ENCODE measurements around the gene UXS1. TPM values are rescaled to one million over a fixed set of nuclear protein-coding genes. Genes with fewer than 3 reads are reported as not detected.

UXS1 gene
- total and polyA plus RNA-seq, 2 donors (not counting 1 experiment from before 2014, with no cell fraction given) = 20.3 to 44.8 TPM

GRCh38 chr2:106140913-106141312, 53.2 kb downstream of the UXS1 start:
- Histone ChIP-seq H3K9ac (ENCODE audit: low read length) (no peak overlapping the region), H4K20me1 (ENCODE audit: control insufficient read depth, insufficient read depth, low read length, poor library complexity, severe bottlenecking) (no peaks in the 10 kb centered on the region), H3K4me2 (replicated peaks; ENCODE audit: low read depth, low read length, poor library complexity, severe bottlenecking) (no peak overlapping the region), H3K79me2 (ENCODE audit: control insufficient read depth, insufficient read depth, low read length) (peaks cover 58% of the 10 kb centered on the region), H3K27ac (ENCODE audit: low read length in 2 of 2) (no peak overlapping the region), H3K4me1 (ENCODE audit: control insufficient read depth in 2 of 2, insufficient read depth in 2 of 2, low read length in 2 of 2) (peaks cover 3 to 4% of the 10 kb centered on the region in 2 donors), H3K36me3 (replicated peaks in 1 of 2; ENCODE audit: control extremely low read depth in 1 of 2, control insufficient read depth in 1 of 2, extremely low read depth in 1 of 2, insufficient read depth in 2 of 2, low read length in 1 of 2) (peaks cover 7 to 32% of the 10 kb centered on the region in 2 experiments), H3K4me3 (ENCODE audit: control extremely low read depth in 1 of 5, extremely low read depth in 1 of 5, insufficient read depth in 1 of 5, low read depth in 2 of 5, low read length in 4 of 5) (no peak overlapping the region), H3K27me3 (replicated peaks in 1 of 4; ENCODE audit: control extremely low read depth in 1 of 4, control insufficient read depth in 3 of 4, insufficient read depth in 4 of 4, low read length in 3 of 4) (no peaks in the 10 kb centered on the region), H3K9me3 (ENCODE audit: control extremely low read depth in 1 of 3, control insufficient read depth in 2 of 3, insufficient read depth in 1 of 3, low read length in 2 of 3) (no peaks in the 10 kb centered on the region), H2AFZ (ENCODE audit: insufficient read depth, low read depth, low read length, poor library complexity, severe bottlenecking) (no peak overlapping the region)
- Mint-ChIP-seq H3K27me3 (no peaks in the 10 kb centered on the region), H3K27ac (no peak overlapping the region), H3K4me1 (peaks cover 33% of the 10 kb centered on the region), H3K4me3 (no peak overlapping the region), H3K9me3 (ENCODE audit: insufficient read depth) (no peaks in the 10 kb centered on the region)
- TF ChIP-seq EZH2 (IDR thresholded peaks at IDR 0.05; ENCODE audit: borderline replicate concordance, insufficient read depth, low read depth, low read length, poor library complexity, severe bottlenecking) (no peak), CTCF (IDR thresholded peaks at IDR 0.05) (no peak)
- ChIA-PET CTCF (no interaction called here), POLR2A (interaction anchor here (0.6 kb wide), 1 partner anchor 282 kb away, joined by 5 read pairs; no protein-coding TSS in a partner anchor)
- intact Hi-C loops (cut with micrococcal nuclease) = no loop called here
- ATAC-seq (ENCODE audit: low read depth) (no peak), DNase-seq (no peak)
- no CpG with 5 or more reads among the region's 2 CpGs for WGBS (ENCODE audit: insufficient coverage)

- no peak overlapping the region for H2AFZ ChIP-seq (ENCODE audit: insufficient read depth, low read depth, low read length, poor library complexity, severe bottlenecking)
- Mint-ChIP-seq H3K9me3 (ENCODE audit: insufficient read depth) (no peaks in the 10 kb centered on the region), H3K4me3 (no peak overlapping the region), H3K27ac (no peak overlapping the region), H3K27me3 (no peaks in the 10 kb centered on the region), H3K4me1 (peaks cover 30% of the 10 kb centered on the region)
- H4K20me1 ChIP-seq (ENCODE audit: control insufficient read depth, insufficient read depth, low read length, poor library complexity, severe bottlenecking) = no peaks in the 10 kb centered on the region
- intact Hi-C loops (cut with micrococcal nuclease) = no loop called here
- H3K27me3 ChIP-seq (replicated peaks in 1 of 4; ENCODE audit: control extremely low read depth in 1 of 4, control insufficient read depth in 3 of 4, insufficient read depth in 4 of 4, low read length in 3 of 4) = no peaks in the 10 kb centered on the region
- H3K27ac ChIP-seq (ENCODE audit: low read length in 2 of 2) = no peak overlapping the region
- DNase-seq (no peak), ATAC-seq (ENCODE audit: low read depth) (no peak)
- ChIA-PET CTCF (no interaction called here), POLR2A (interaction anchor here (0.6 kb wide), 1 partner anchor 281 kb away, joined by 5 read pairs; no protein-coding TSS in a partner anchor)
- peaks cover 52% of the 10 kb centered on the region for H3K79me2 ChIP-seq (ENCODE audit: control insufficient read depth, insufficient read depth, low read length)
- H3K9ac ChIP-seq (ENCODE audit: low read length) = no peak overlapping the region
- peaks cover 1 to 3% of the 10 kb centered on the region in 2 donors for H3K4me1 ChIP-seq (ENCODE audit: control insufficient read depth in 2 of 2, insufficient read depth in 2 of 2, low read length in 2 of 2)
- H3K36me3 ChIP-seq (replicated peaks in 1 of 2; ENCODE audit: control extremely low read depth in 1 of 2, control insufficient read depth in 1 of 2, extremely low read depth in 1 of 2, insufficient read depth in 2 of 2, low read length in 1 of 2) = peaks cover 7 to 29% of the 10 kb centered on the region in 2 experiments
- no peak for TF ChIP-seq EZH2 (IDR thresholded peaks at IDR 0.05; ENCODE audit: borderline replicate concordance, insufficient read depth, low read depth, low read length, poor library complexity, severe bottlenecking)
- TF ChIP-seq CTCF (IDR thresholded peaks at IDR 0.05) = no peak
- H3K4me2 ChIP-seq (replicated peaks; ENCODE audit: low read depth, low read length, poor library complexity, severe bottlenecking) = no peak overlapping the region
- H3K4me3 ChIP-seq (ENCODE audit: control extremely low read depth in 1 of 5, extremely low read depth in 1 of 5, insufficient read depth in 1 of 5, low read depth in 2 of 5, low read length in 4 of 5) = no peak overlapping the region
- 100% methylated on average over 4 of the region's 6 CpGs for WGBS (ENCODE audit: insufficient coverage)
- H3K9me3 ChIP-seq (ENCODE audit: control extremely low read depth in 1 of 3, control insufficient read depth in 2 of 3, insufficient read depth in 1 of 3, low read length in 2 of 3) = no peaks in the 10 kb centered on the region
Measured at GRCh38 chr2:106140113-106140512, 54.0 kb downstream of the UXS1 start.
